C4-2B (cell line): ENCODE measurements around the gene ZNF773.
"Not testable (repeated sequence)": the region's sequence is repeated elsewhere in the genome, so short reads cannot be mapped to it uniquely, and the experiment has no call there.

Source experiments
- CTCF ChIP-seq: fragments of 450-650 bp; conservative IDR thresholded peaks from 2 replicates; pipeline ENCODE4 v1.5.1; 2017; ENCODE audit warnings: mild to moderate bottlenecking
- ZFX ChIP-seq: fragments of 450-650 bp; IDR thresholded peaks from 2 replicates; pipeline ENCODE4 v1.6.1; 2017

GRCh38 chr19:57518021-57518420 is 18.3 kb downstream of the ZNF773 start:
- TF ChIP-seq CTCF, ZFX: not testable (repeated sequence)
